ENCODE measurements around the gene PREB.
"Not testable (repeated sequence)": the region's sequence is repeated elsewhere in the genome, so short reads cannot be mapped to it uniquely, and the experiment has no call there.

PREB gene

DNA sequence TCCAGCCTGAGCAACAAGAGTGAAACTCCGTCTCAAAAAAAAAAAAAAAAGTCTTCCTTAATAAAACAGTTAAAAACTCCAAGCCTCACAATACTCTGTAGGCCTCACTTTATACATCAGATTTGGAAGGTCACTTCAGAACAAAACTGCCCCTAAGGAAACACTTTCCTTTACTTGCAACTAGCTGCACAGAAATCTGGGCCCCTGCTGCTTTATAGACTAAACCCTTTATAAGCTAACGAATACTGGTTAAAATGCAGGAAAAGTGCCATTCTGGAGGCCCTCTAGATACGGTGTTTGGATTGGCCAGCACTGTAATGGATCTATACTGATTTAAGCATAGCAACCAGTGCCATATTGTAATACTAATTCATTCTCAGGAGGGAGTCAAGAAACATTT is 9.3 kb downstream of the PREB start:
- no peak for DNase-seq

DNA sequence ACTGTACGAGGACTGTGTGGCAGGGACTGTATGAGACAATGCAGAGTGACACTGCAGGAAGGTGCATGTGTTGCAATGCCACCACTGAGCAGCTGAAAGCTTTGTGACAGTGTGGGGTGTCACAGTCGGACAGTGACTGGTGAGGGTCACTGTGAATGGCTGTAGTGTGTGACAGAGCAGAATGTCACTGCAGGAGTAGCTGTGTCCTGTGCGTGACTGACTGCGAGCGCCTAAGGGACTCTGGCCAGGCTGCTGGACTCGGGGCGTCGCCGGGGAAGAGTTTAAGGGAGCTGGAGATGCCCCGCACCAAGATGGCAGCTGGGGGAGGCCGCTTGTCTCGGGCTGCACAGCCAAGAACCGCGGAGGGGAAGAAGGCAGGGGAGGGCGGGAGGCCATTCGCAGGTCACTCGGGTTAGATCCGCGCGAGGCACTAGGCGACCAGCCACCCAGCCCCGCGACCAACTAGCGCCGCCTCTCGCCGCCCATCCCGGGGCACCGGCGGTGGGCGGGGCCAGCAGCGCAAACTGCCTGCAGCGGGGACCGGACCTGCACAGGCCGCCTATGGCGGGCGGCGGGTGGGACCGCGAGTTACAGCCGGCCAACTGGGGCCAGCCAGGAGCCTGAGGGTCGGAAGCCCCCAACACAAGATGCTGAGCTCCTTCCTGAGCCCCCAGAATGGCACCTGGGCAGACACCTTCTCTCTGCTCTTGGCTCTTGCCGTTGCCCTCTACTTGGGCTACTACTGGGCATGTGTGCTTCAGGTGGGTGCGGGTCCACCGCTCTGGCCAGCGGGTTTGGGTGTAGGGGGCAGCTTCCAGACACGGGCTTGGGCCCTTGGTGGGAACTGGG is 10.9 kb downstream of the PREB start, which contains the start of gene ABHD1:
Gene ABHD1 (plus strand): TSS at position 514 of the 849 bp plus-strand sequence. CDS start 134 bp downstream, at position 648.
- DNase-seq: peak; percentile 62

DNA sequence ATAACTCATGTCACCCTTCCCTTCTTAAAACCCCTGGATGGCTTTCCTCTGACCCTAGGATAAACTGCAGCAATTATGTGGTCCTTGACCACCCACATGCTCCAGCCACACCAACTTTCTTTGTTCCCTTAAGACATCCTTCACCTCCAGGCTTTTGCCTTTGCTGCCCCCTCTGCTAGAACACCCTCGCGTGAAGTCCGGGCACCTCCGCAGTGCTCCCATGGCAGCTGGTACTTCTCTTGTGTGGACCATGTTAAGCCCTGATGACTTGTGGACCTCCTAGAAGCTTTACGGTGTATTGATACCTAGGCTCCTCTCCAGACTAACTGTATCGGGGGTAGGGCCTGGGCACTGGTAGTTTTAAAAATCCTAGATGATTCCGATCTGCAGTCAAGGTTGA is 11.6 kb downstream of the PREB start:
- no peak for DNase-seq

DNA sequence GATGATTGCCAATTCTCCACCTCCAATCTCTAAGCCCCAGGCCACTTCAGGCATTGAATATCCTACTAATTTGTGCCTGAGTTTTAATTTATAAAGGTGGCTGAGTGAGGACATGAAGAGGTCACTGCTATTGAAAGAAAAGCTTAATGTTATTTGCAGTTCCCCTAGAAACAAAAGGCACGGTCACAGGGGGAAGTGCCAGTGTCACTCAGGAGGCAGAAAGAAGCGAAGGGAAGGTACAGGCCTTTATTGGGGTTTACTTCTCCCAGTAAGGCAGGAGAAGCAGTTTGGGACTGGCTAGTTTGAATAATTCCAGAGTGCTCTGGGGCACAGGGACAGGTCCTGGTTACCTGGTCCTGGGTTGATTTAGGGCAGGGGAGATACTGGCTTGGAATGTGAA is 12.5 kb downstream of the PREB start:
- DNase-seq: peak; percentile 22

DNA sequence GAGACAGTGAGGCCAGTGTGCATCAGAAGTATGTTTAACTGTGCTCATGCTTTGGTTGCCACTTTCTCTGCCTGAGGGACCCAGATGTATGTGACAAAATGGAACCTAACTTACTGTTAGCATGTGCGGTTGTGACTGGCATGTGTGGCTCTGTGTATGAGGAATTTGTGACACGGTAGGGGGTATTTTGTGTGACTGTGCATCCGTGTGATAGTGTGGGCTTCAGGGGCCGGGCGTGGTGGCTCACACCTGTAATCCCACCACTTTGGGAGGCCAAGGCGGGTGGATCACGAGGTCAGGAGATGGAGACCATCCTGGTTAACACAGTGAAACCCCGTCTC is 15.1 kb downstream of the PREB start:
- not testable (repeated sequence) for DNase-seq

DNA sequence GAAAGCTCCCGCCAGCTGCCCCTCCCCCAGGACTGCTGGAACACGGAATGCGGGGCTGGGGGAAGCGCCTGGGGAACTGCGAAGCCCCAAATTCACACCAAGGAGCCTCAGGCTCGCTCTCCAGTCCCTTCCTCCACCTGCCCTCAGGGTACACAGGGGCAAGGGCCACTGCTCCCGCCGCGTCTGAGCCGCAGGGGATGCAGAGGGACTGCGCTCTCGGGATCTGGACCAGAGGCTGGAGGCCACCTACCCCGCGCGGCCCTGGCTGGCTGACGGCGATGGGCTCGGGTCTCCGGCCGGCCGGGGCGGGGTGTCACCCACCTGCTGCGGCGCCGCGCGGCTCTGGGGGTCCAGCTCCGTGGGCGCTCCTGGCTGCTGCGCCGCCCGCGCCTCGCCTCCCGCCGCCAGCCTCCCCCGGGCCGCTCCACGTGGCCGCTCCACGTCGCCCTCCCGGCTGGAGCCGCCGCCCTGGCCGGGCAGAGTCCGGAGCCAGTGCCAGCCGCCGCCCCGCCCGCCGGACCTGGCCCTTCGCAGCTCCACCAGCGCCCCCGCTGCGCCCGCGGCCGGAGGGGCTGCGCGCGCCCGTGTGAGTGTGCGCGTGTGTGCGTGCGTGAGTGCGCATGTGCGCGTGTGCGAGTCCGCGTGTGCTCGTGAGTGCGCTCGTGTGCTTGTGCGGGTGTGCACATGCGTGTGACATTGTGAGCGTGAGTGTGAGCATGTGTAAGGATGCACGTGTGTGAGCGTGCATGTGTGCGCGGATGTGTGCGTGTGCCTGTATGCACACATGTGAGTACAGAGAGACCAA is 15.7 kb downstream of the PREB start, which contains the start of gene CGREF1:
Gene CGREF1 (minus strand): TSS at position 604 of the 805 bp plus-strand sequence. CDS start 14,762 bp downstream, outside the sequence.
- peak; percentile 45 for DNase-seq

- DNase-seq: no peak
Measured at GRCh38 chr2:27117995-27118524, 16.4 kb downstream of the PREB start.

GRCh38 chr2:27115519-27115918 is 18.9 kb downstream of the PREB start:
- no peak for DNase-seq

- not testable (repeated sequence) for DNase-seq
Measured at GRCh38 chr2:27111392-27112078, 22.9 kb downstream of the PREB start.

- not testable (repeated sequence) for DNase-seq
Measured at GRCh38 chr2:27110603-27111352, 23.7 kb downstream of the PREB start.

GRCh38 chr2:27109083-27109482 is 25.4 kb downstream of the PREB start:
- DNase-seq: no peak

- DNase-seq: no peak
Measured at GRCh38 chr2:27108221-27108620, 26.2 kb downstream of the PREB start.

GRCh38 chr2:27105981-27106380 is 28.5 kb downstream of the PREB start:
- peak; percentile 26 for DNase-seq

DNA sequence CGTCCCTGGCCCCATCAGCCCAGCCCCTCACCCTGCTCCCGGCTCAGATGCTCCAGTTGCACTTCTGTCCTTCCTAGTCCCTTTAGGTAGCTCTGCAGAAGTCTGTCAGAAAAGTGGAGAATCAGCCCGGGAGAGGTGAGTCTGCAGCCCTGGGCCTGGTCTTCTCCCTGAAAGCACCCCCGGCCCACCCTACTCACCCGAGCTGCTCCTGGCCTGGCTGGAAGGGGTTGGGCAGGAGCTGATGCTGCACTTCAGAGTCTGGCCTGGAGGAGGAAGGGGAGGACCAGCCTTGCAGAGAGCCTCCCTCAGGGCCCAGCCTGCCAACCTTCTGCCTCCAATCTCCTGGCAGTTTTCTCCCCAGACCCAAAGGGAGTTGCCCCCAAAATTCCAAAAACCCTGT is 32.1 kb downstream of the PREB start:
- DNase-seq: no peak

- no peak for DNase-seq
Measured at GRCh38 chr2:27100036-27100435, 34.4 kb downstream of the PREB start.

- no peak for DNase-seq
Measured at GRCh38 chr2:27099334-27099955, 35.0 kb downstream of the PREB start.

GRCh38 chr2:27097341-27097740 is 37.1 kb downstream of the PREB start:
- no peak for DNase-seq

GRCh38 chr2:27096748-27097297 is 37.6 kb downstream of the PREB start:
- peak; percentile 61 for DNase-seq

GRCh38 chr2:27095745-27096651 is 38.4 kb downstream of the PREB start:
- peak; percentile 64 for DNase-seq

GRCh38 chr2:27095427-27095744 is 39.0 kb downstream of the PREB start:
- no peak for DNase-seq
